ENCODE measurements around the gene CHST6.

GRCh38 chr16:75537776-75538175 lies 42.5 kb upstream of the CHST6 start:
- no peak for TF ChIP-seq CTCF (optimal IDR thresholded peaks at IDR 0.05 in 1 of 3, IDR thresholded peaks at IDR 0.05 in 1 of 3, conservative IDR thresholded peaks at IDR 0.05 in 1 of 3; ENCODE audit: extremely low read depth in 1 of 3, insufficient read depth in 2 of 3, low read length in 3 of 3)
- no peak for TF ChIP-seq EZH2 (IDR thresholded peaks at IDR 0.05; ENCODE audit: low read length)

All from keratinocyte (primary cell).